Tongue (tissue), 2 donors: ENCODE measurements around the gene NUDC. TPM values are rescaled to one million over a fixed set of nuclear protein-coding genes. Genes with fewer than 3 reads are reported as not detected.
"Not testable (repeated sequence)": the region's sequence is repeated elsewhere in the genome, so short reads cannot be mapped to it uniquely, and the experiment has no call there.

Source experiments
- DNase-seq: peaks from one replicate; pipeline ENCODE4 v3.0.0-alpha.2; 2015
- total RNA-seq: library from RNA; depleted of rRNA; stranded (reverse); fragments of >200 nt; gene quantifications from one replicate; pipeline ENCODE4 v1.2.3, GENCODE V29; 2014

The NUDC gene
- total RNA-seq, 1 donor from 2014 or later: 30.1 TPM

DNA sequence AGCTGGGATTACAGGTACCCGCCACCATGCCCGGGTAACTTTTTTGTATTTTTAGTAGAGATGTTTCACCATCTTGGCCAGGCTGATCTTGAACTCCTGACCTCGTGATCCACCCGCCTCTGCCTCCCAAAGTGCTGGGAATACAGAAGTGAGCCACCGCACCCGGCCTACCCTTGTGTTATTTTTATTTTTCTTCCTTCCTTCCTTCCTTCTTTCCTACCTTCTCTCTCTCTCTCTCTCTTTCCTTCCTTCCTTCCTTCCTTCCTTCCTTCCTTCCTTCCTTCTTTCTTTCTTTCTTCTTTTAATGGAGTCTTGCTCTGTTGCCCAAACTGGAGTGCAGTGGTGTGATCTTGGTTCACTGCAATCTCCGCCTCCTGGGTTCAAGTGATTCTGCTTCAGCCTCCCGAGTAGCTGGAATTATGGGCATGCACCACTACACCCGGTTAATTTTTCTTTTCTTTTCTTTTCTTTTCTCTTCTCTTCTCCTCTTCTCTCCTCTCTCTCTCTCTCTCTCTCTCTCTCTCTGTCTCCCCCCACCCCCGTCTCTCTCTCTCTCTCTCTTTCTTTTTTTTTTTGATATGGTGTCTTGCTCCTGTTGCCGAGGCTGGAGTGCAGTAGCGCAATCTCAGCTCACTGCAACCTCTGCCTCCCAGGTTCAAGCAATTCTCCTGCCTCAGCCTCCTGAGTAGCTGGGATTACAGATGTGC lies 68.0 kb downstream of the NUDC start:
- not testable (repeated sequence) for DNase-seq

GRCh38 chr1:26991310-26992116 lies 70.0 kb downstream of the NUDC start:
- DNase-seq: no peak

GRCh38 chr1:26993237-26994019 lies 71.9 kb downstream of the NUDC start, which contains the start of gene TRNP1:
Gene TRNP1 (plus strand): TSS chr1:26993692. CDS start chr1:26993787, 95 bp downstream.
- peak; percentile 84 for DNase-seq

DNA sequence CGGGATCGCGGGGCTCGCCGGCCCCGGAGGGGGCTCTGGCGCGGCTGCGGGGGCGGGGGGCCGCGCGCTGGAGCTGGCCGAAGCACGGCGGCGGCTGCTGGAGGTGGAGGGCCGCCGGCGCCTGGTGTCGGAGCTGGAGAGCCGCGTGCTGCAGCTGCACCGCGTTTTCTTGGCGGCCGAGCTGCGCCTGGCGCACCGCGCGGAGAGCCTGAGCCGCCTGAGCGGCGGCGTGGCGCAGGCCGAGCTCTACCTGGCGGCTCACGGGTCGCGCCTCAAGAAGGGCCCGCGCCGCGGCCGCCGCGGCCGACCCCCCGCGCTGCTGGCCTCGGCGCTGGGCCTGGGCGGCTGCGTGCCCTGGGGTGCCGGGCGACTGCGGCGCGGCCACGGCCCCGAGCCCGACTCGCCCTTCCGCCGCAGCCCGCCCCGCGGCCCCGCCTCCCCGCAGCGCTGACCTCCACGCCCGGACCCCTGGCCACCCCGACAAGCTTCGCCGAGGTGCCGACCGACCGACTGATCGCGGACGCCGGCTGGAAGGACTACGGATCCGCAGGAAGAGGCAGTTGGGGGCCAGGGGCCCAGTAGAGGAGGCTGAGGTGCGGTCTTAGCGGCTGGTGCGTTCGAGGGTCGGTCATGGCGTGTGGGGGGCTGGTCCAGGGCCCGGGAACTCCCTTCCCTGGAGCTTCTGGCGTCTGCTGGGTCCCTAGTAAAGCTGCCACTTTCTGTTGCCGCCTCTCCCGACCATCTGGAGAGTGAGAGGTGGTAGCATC lies 72.7 kb downstream of the NUDC start:
- DNase-seq: peak; percentile 40

DNA sequence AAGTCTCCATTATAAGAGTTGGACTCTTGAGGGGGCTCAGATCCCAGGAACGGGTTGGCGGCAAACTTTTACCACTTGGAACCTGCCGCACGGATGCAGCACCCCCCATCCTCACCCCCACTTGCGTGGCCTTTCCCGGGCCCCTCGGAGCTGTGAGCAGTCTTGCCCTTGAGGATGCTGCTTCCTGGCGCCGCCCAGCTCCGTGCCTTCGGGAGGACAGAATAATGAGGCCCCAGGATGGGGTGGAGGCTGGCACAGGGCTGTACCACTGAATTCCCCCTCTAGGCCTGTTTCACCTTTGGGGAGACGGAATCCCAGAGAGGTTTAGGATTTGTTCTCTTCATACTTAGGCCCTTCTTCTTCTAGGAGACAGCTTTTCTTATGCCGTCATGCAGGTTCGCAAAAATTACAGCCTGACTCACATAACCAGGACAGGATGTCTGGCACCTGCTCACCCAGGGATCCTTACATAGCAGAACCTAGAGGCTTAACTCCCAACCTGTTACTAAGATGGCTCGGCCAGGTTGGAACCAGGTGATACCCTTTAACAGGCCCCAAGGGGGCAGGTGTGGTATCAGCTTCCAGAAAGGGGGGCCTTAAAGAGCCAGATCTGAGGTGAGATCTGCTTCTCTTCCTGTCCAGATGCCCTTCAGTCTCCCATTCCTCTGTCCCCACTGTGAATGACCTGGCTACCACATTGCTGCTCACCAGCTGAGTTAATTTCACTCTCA lies 73.4 kb downstream of the NUDC start:
- DNase-seq: no peak

DNA sequence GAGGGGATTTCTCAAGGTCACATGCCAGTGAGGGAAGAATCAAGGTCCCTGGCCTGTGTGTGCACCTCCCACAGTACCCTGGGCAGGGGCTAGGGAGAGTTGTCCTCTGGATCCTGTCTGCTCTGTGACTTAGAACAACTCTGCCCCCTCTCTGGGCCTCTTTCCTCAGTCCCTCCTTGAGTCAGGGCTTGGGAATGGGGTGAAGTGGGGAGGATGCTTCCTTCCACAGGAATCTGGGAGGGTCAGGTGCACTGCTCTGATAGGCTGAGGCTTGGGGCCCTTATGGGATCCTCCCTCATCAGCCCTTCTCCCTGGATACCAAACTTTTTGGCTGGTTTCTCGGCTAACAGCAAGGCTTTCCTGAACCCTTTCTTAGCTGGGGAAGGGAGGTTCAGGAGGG lies 74.5 kb downstream of the NUDC start:
- no peak for DNase-seq

Other genes with a start within 250 kb of the NUDC start
- 38.7 TPM for gene ARID1A, start 225.7 kb upstream of the NUDC start, total RNA-seq
- gene PIGV, start 133.8 kb upstream of the NUDC start, total RNA-seq: 8.8 TPM
- 8.2 TPM for gene ZDHHC18, start 95.1 kb upstream of the NUDC start, total RNA-seq
- 66.7 TPM for gene SFN, start 58.6 kb upstream of the NUDC start, total RNA-seq
- gene GPN2, start 31.5 kb upstream of the NUDC start, total RNA-seq: 10.2 TPM
- 10.5 TPM for gene GPATCH3, start 21.3 kb upstream of the NUDC start, total RNA-seq
- gene NR0B2, start 7.8 kb upstream of the NUDC start, total RNA-seq: not detected
- gene KDF1, start 38.7 kb downstream of the NUDC start, total RNA-seq: 2.3 TPM
- 4.5 TPM for gene TRNP1, start 71.9 kb downstream of the NUDC start, total RNA-seq
- gene TENT5B, start 91.1 kb downstream of the NUDC start, total RNA-seq: 4.2 TPM
- 6.4 TPM for gene SLC9A1, start 233.4 kb downstream of the NUDC start, total RNA-seq